Brain pericyte (primary cell): ENCODE results near the gene COIL.

Experiments
- DNase-seq: peaks from one replicate; pipeline ENCODE4 v3.0.0-alpha.2; 2012; ENCODE audit warnings: low read depth, low spot score

The COIL gene

GRCh38 chr17:56909742-56910508 is 50.9 kb downstream of the COIL start:
- DNase-seq, result no peak

- no peak for DNase-seq
Measured at GRCh38 chr17:56908001-56908542, 52.8 kb downstream of the COIL start.

DNA sequence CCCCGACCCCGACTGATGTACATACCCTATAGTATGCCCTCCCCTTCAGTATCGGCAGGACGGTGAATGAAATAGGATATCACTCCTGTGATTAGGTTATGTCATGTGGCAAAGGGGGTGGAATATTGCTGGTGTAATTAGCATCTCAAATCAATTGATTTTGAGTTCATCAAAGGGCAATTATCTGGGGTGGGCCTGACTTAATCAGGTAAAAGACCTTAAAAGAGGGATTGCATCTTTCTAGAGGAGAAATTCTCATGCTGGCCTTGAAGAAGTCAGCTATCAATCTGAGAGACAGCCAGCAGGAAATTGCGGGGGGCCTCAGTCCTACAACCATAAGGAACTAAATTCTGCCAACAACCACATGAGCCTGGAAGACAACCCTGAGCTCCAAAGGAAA is 57.3 kb downstream of the COIL start:
- no peak for DNase-seq

GRCh38 chr17:56902348-56902747 is 58.5 kb downstream of the COIL start:
- DNase-seq, result no peak

GRCh38 chr17:56899403-56899802 is 61.4 kb downstream of the COIL start:
- no peak for DNase-seq

GRCh38 chr17:56898874-56899273 is 62.0 kb downstream of the COIL start:
- no peak for DNase-seq

DNA sequence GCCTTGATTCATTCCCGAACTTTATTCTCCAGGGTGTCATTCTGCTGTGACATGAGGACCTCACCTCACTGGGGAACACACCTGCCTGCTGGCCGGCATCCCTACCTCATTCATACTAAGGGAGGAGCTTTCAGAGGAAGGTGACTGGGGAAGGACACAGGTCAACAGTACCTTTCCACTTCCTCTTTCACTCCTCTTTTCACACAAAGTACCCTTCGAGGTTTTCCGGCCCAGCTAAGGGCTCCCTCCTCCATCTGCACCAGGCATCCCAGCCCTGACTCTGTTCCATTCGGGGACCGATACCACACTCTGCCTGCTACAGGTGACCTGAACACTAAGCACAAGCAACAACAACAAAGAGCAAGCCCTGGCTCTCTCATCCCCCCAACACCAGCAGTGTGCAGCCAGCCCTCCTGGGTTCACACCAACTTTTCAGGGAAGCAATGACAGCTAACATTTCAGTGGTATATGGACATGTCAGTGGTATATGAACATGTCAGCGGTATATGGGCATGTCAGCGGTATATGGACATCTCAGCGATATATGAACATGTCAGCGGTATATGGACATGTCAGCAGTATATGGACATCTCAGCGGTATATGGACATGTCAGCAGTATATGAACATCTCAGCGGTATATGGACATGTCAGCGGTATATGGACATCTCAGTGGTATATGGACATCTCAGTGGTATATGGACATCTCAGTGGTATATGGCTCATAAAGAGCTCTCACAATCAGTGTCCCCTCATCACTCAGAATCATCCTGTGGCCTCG is 63.0 kb downstream of the COIL start:
- no peak for DNase-seq

GRCh38 chr17:56896968-56897359 is 63.9 kb downstream of the COIL start:
- no peak for DNase-seq

- DNase-seq, result no peak
Measured at GRCh38 chr17:56896217-56896967, 64.5 kb downstream of the COIL start.

DNA sequence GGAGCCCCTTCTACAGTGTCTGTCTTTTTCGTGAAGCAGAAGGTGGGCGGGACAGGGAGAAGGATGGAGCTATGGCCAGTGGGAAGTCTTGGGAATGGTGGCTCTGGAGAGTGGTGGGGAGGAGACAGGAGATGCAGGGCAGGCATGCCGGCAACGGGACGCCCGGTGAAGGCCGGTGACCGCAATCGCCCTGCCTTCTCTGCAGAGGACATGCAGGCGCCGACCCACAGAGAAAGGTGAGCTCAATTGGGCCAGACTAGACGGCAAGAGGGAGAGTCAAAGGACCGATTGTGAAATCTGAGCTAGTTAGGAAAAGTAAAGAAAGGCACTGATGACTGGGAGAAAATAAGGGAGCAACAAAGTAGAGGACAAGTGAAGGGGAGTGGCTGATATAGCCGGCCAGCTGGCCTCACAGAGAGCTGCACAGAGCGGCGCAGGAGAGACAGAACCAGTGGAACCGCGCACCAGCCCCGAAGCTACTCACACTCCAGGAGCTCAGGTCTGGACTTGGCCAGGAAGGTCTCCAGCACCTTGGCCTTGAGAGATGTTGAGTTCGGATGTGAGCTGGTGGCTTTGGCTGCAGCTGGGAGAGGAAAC is 65.9 kb downstream of the COIL start:
- DNase-seq, result no peak

GRCh38 chr17:56893503-56893902 is 67.3 kb downstream of the COIL start:
- DNase-seq, result no peak

- DNase-seq, result no peak
Measured at GRCh38 chr17:56892333-56892732, 68.5 kb downstream of the COIL start.

DNA sequence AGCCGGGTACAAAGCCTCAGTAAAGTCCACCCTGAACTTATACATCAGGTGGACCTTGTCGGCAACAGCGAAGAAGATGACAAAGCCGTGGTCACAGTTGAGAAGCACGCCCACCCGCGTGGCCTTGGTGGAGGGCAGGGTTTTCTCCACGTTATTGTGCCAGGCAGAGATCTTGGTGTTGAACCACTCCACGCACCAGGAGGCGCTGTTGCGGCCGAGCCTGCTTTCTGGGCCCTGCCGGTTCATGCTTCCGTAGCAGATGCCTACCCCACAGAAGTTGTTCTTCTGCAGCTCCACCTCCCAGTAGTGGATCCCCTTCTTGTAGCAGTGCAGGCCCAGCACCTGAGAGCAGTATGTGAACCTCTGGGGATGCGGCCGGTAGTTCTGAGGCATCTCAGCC is 69.1 kb downstream of the COIL start:
- no peak for DNase-seq

GRCh38 chr17:56890906-56891674 is 69.8 kb downstream of the COIL start:
- no peak for DNase-seq

GRCh38 chr17:56890390-56890789 is 70.5 kb downstream of the COIL start:
- no peak for DNase-seq
